Neural progenitor cell (in vitro differentiated cells): ENCODE results near the gene MACROD2. TPM values are rescaled to one million over a fixed set of nuclear protein-coding genes. Genes with fewer than 3 reads are reported as not detected.
A peak's percentile ranks its signal among the peaks of the same experiment; 100 is the strongest.

ENCODE experiments used
- DNase-seq: peaks from one replicate; pipeline ENCODE4 v3.0.0-alpha.2; 2016; ENCODE audit warnings: low spot score
- H2AFZ ChIP-seq: fragments of 200-600 bp; sonication (generic); replicated peaks from 2 replicates; pipeline ENCODE4 v1.6.1; 2016; ENCODE audit warnings: antibody characterized with exemption
- H3F3A ChIP-seq: fragments of 200-600 bp; sonication (generic); 2 replicates; pipeline ENCODE4 v1.6.1; 2016; ENCODE audit warnings: antibody characterized with exemption, low read depth
- H3K27ac ChIP-seq: fragments of 200-600 bp; sonication (generic); 2 replicates; pipeline ENCODE4 v1.5.1; 2016; ENCODE audit warnings: mild to moderate bottlenecking
- H3K27me3 ChIP-seq: fragments of 200-600 bp; sonication (generic); 2 replicates; pipeline ENCODE4 v1.6.1; 2016; ENCODE audit warnings: mild to moderate bottlenecking, moderate library complexity
- H3K36me3 ChIP-seq: fragments of 200-600 bp; sonication (generic); 2 replicates; pipeline ENCODE4 v1.5.1; 2016
- H3K4me1 ChIP-seq: fragments of 200-600 bp; sonication (generic); 2 replicates; pipeline ENCODE4 v1.6.1; 2016; ENCODE audit warnings: mixed run types
- H3K4me2 ChIP-seq: fragments of 200-600 bp; sonication (generic); 2 replicates; pipeline ENCODE4 v1.6.1; 2016
- H3K4me3 ChIP-seq: fragments of 200-600 bp; sonication (generic); 2 replicates; pipeline ENCODE4 v1.5.1; 2016
- H3K79me2 ChIP-seq: fragments of 200-600 bp; sonication (generic); 2 replicates; pipeline ENCODE4 v1.6.1; 2016; ENCODE audit warnings: low read depth
- H3K9ac ChIP-seq: fragments of 200-600 bp; sonication (generic); 2 replicates; pipeline ENCODE4 v1.6.1; 2016
- H3K9me3 ChIP-seq: fragments of 200-600 bp; sonication (generic); 2 replicates; pipeline ENCODE4 v1.5.1; 2016; ENCODE audit warnings: low read depth
- H4K20me1 ChIP-seq: fragments of 200-600 bp; sonication (generic); 2 replicates; pipeline ENCODE4 v1.6.1; 2016; ENCODE audit warnings: low read depth
- H3K27ac Mint-ChIP-seq: 3 replicates; pipeline ENCODE4 v1.8.0; 2021; ENCODE audit warnings: mixed read lengths
- H3K27me3 Mint-ChIP-seq: 2 replicates; pipeline ENCODE4 v1.8.0; 2022; ENCODE audit warnings: low read depth, mild to moderate bottlenecking, inconsistent platforms, moderate library complexity, mixed read lengths; ENCODE audit not compliant: insufficient read depth
- H3K36me3 Mint-ChIP-seq: 3 replicates; pipeline ENCODE4 v1.8.0; 2021; ENCODE audit warnings: mixed read lengths
- H3K4me1 Mint-ChIP-seq: 3 replicates; pipeline ENCODE4 v1.8.0; 2021; ENCODE audit warnings: mixed read lengths
- H3K4me3 Mint-ChIP-seq: 3 replicates; pipeline ENCODE4 v1.8.0; 2021; ENCODE audit warnings: mild to moderate bottlenecking, moderate library complexity, mixed read lengths
- H3K9me3 Mint-ChIP-seq: 3 replicates; pipeline ENCODE4 v1.8.0; 2020; ENCODE audit warnings: mixed read lengths
- EZH2 ChIP-seq: fragments of 200-600 bp; sonication (generic); IDR thresholded peaks from 2 replicates; pipeline ENCODE4 v1.6.1; 2017; ENCODE audit warnings: antibody characterized with exemption, mild to moderate bottlenecking, moderate library complexity
- EZH2phosphoT487 ChIP-seq: fragments of 200-600 bp; sonication (generic); IDR thresholded peaks from 2 replicates; pipeline ENCODE4 v1.6.1; 2017; ENCODE audit warnings: antibody characterized with exemption
- total RNA-seq: library from RNA; depleted of rRNA; stranded (reverse); fragments of >200 nt; gene quantifications from 2 replicates; pipeline ENCODE4 v1.2.3, GENCODE V29; 2015; ENCODE audit warnings: low replicate concordance
- TF ChIP-seq, protein P1 (sequence below): fragments of 200-600 bp; sonication (generic); IDR thresholded peaks from 2 replicates; pipeline ENCODE4 v1.5.1; 2017; ENCODE audit warnings: antibody characterized with exemption, mild to moderate bottlenecking

The MACROD2 gene
- total RNA-seq, 1 donor from 2014 or later, result 11.9 TPM

- no peak for TF ChIP-seq EZH2phosphoT487
- no peak for TF ChIP-seq EZH2
- TF ChIP-seq, protein P1, sequence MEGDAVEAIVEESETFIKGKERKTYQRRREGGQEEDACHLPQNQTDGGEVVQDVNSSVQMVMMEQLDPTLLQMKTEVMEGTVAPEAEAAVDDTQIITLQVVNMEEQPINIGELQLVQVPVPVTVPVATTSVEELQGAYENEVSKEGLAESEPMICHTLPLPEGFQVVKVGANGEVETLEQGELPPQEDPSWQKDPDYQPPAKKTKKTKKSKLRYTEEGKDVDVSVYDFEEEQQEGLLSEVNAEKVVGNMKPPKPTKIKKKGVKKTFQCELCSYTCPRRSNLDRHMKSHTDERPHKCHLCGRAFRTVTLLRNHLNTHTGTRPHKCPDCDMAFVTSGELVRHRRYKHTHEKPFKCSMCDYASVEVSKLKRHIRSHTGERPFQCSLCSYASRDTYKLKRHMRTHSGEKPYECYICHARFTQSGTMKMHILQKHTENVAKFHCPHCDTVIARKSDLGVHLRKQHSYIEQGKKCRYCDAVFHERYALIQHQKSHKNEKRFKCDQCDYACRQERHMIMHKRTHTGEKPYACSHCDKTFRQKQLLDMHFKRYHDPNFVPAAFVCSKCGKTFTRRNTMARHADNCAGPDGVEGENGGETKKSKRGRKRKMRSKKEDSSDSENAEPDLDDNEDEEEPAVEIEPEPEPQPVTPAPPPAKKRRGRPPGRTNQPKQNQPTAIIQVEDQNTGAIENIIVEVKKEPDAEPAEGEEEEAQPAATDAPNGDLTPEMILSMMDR, result no peak
- Histone ChIP-seq H3K27ac (no peak overlapping the region), H3K4me1 (peaks cover 22% of the 10 kb centered on the region), H3K4me3 (no peak overlapping the region), H4K20me1 (no peaks in the 10 kb centered on the region), H3K9me3 (no peaks in the 10 kb centered on the region), H3K9ac (no peak overlapping the region), H3K79me2 (no peaks in the 10 kb centered on the region), H3F3A (no peaks in the 10 kb centered on the region), H3K36me3 (no peaks in the 10 kb centered on the region), H3K27me3 (no peaks in the 10 kb centered on the region), H3K4me2 (no peak overlapping the region), H2AFZ (no peak overlapping the region)
- Mint-ChIP-seq H3K27ac (no peak overlapping the region), H3K4me1 (peaks cover 32% of the 10 kb centered on the region), H3K4me3 (no peak overlapping the region), H3K27me3 (no peaks in the 10 kb centered on the region), H3K36me3 (no peaks in the 10 kb centered on the region), H3K9me3 (peaks cover 5% of the 10 kb centered on the region)
- no peak for DNase-seq
Observed at GRCh38 chr20:16048876-16049275, 2053.6 kb downstream of the MACROD2 start.

- DNase-seq, result peak; percentile 32
- TF ChIP-seq, protein P1, result no peak
- TF ChIP-seq EZH2 (no peak), EZH2phosphoT487 (no peak)
- no peaks in the 10 kb centered on the region for H3K36me3 Mint-ChIP-seq
- Histone ChIP-seq H3K4me2 (peak overlapping the region; percentile 47), H2AFZ (peak overlapping the region; percentile 35), H3K9ac (no peak overlapping the region), H4K20me1 (no peaks in the 10 kb centered on the region), H3K36me3 (no peaks in the 10 kb centered on the region), H3K79me2 (no peaks in the 10 kb centered on the region), H3K4me3 (no peak overlapping the region), H3F3A (no peaks in the 10 kb centered on the region), H3K27me3 (no peaks in the 10 kb centered on the region), H3K27ac (no peak overlapping the region), H3K9me3 (no peaks in the 10 kb centered on the region), H3K4me1 (peaks cover 22% of the 10 kb centered on the region)
- peaks cover 32% of the 10 kb centered on the region for H3K4me1 Mint-ChIP-seq
- H3K27ac Mint-ChIP-seq, result no peak overlapping the region
- H3K9me3 Mint-ChIP-seq, result peaks cover 8% of the 10 kb centered on the region
- H3K27me3 Mint-ChIP-seq, result no peaks in the 10 kb centered on the region
- H3K4me3 Mint-ChIP-seq, result no peak overlapping the region
Observed at GRCh38 chr20:16049529-16050093, 2054.3 kb downstream of the MACROD2 start.

- Histone ChIP-seq H3K9me3 (no peaks in the 10 kb centered on the region), H2AFZ (no peak overlapping the region), H3K27me3 (no peaks in the 10 kb centered on the region), H3K79me2 (no peaks in the 10 kb centered on the region), H3K4me3 (no peak overlapping the region), H3K4me1 (peaks cover 22% of the 10 kb centered on the region), H3K36me3 (no peaks in the 10 kb centered on the region), H3K4me2 (peak overlapping the region; percentile 47), H3K27ac (no peak overlapping the region), H4K20me1 (no peaks in the 10 kb centered on the region), H3F3A (no peaks in the 10 kb centered on the region), H3K9ac (no peak overlapping the region)
- no peak for DNase-seq
- Mint-ChIP-seq H3K27me3 (no peaks in the 10 kb centered on the region), H3K27ac (peak overlapping the region; percentile 84), H3K36me3 (peaks cover under 1% of the 10 kb centered on the region), H3K9me3 (peaks cover 12% of the 10 kb centered on the region), H3K4me1 (peaks cover 32% of the 10 kb centered on the region), H3K4me3 (no peak overlapping the region)
- TF ChIP-seq EZH2, result no peak
- no peak for TF ChIP-seq EZH2phosphoT487
- TF ChIP-seq, protein P1, result no peak
Observed at GRCh38 chr20:16050366-16050765, 2055.1 kb downstream of the MACROD2 start.
